NCI-H524 treated with DMSO at 0.1 percent for 48 hours (cell line): ENCODE data around the gene GBA2.

Experiments
- DNase-seq: peaks from one replicate; lab custom pipeline; 2025; lab: John Stamatoyannopoulos, UW

Gene GBA2

GRCh38 chr9:35714579-35715252, 34.3 kb downstream of the GBA2 start:
- DNase-seq = no peak

DNA sequence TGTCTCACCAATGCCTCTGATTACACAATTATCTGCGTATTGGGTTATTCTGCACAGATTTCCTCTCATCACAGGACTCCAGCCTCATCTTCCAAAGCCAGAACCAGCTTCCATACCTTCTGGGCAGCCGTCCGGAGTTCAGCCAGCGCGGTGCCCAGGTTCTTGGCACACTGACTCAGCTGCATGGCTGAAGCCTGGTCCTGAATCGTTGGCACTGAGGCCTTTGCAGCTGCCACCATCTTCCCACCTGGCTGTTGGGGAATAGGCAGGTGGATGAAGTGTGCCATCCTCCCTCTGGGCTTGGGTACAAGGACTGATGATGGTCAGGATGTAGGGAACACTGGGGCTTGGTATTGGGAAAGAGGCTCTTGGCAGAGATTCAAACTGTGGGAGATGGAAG, 34.9 kb downstream of the GBA2 start:
- no peak for DNase-seq

GRCh38 chr9:35713578-35713977, 35.5 kb downstream of the GBA2 start:
- no peak for DNase-seq

DNA sequence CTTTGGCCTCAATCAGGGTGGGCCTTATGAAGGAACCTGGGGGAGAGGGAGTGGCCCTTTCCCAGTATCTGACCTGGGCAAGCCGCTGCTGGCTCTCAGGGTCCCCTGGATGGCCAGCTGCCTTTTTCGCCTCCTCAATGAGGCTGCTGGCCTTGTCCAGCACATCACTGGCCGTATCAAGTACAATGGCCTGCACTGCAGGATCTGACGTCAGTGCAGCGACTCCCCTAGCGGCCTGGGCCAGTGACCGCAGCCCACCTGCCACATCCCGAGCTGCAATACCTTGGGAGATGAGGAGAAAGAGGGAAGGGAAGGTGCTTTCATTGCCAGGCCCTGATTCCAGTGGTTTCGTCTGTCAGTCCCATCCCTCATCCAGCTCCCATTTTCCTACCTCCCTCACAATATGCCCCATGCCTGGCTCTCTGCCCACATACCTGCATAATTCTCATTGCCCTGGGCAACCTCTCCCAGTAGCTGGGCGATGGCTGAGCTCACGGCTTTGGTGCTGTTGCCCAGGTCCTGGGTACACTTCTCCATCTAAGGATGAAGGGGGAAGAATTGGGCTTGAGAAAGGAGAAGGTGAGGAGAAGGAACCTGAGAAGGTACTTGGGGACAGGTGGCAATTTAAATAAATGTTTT, 36.1 kb downstream of the GBA2 start:
- no peak for DNase-seq

DNA sequence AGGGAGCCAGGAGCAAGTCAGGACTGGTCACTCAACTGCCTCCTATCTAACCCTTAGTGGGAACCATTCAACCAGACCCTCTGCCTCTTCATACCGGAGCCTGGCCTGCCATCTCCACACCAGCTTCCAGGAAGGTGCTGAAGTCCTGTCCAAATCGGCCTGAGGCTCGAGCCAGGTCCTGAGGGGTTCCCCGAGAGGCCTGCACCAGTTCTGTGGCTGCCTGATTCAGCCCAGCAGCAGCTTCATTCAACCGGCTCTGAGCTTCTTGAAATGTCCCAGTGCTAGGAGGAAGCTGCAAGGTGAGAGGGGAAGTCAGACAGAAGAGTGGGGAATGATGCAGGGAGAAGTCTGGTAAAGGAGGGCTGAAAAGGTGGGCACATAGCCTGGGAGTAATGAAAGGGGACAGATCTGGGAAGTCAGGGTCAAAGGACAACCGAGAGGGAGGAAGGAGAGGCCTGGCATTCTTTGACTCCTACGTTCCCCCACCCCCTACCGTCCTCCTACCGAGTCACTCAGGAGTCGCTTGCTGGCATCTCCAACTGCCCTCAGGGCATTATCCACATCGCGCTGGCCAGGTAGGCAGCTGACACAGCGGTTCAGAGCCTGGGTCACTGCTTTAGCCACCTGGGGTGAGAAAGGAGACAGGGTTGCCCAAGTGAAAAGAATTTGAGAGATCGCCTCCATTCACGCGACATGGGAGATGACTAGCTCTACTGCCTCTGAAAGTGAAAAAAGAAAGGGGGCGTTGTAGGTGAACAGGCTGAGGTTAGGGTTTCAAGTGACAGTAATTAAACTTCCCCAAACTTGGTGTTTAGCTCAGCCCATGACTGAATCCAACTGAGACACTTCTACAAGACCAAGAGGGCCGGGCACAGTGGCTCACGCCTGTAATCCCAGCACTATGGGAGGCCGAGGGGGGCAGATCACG, 37.3 kb downstream of the GBA2 start:
- DNase-seq = no peak

DNA sequence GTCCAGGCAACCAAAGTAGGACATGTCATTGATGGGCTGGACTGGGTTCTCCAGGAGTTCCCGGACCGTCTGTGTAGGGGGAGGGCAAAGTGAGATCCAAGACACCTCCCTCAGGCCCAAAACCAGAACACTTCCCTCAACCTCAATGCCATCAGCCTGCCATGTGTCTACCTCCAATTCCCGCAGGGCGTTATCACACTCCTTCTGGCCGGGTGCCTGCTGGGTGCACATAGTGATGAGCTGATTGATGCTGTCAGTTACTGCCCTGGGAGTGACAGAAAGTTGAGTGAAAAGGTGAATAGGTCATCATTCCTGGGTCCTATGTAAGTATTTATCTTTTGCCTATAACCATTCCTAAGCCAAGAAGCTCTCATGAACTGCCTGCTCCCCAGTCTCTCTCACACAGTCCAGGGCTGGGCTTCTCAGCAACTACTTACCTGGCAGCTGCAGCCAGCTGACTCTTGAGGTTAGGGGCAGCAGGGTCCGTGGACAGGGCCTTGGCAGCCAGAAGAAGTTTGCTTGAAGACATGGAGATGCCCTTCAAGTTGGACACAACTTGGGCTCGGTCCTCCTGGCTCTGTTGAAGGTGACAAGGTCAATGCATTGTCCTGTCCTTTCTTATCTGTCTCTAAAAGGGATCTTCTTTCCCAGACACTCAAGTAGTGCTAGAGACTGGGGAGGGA, 38.1 kb downstream of the GBA2 start:
- DNase-seq = no peak

DNA sequence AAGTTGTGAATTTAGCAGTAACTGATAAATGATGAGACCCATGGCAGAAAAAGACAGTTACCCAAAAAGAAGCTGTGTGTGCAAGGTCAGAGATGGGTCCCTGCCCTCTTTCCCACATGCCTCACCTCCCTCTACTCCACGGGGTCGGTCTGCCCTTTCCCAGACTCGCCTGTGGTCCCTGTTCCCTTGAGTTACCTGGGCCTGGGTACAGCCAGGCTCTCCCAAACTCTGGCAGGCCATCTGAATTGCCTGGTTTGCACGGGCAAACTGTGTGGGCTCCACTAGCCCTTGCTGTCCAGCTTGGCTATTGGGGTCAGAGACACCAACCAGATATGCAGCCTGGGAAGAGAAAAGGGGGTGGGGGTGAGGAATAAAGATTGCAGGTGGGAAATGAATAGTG, 40.9 kb downstream of the GBA2 start:
- DNase-seq = no peak

DNA sequence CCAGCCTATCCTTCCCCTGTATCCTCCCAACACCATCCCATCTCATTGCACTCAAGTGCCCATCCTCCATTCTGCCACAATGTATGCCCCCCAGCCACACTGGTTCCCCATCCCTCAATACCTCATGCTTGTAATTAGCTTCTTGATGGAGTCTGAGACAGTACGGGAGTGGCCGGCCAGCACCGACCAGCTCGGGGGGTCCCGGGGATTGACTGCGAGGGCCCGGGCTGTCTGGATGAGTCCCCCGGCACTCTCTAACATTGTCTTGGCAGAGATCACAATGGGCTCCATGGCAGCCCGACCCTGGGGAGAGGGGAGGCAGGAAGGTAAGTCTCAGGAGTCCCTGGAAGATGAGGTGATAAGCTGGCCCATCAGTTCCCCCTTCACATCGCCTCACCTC, 42.1 kb downstream of the GBA2 start:
- DNase-seq = no peak

- no peak for DNase-seq
Measured at GRCh38 chr9:35705836-35706430, 43.1 kb downstream of the GBA2 start.

DNA sequence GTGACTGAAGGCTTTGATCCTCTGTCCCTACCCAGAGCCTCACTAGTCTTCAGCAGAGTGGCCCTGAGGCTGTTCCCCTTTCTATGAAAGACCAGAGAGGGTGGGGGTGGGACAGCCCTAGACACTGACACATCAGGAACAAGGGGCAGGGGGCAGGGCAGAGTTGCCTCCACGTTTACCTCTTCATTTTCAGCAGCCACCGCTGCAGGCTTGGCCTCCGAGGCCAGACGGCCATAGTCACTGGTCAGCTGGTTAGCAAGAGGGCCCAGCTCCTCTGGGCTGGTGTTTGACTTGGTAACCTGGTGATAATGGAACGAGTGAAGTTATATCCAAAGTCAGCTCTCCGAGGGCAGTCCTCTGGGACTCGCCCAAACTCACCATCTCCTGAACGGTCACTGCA, 43.7 kb downstream of the GBA2 start:
- DNase-seq = no peak

GRCh38 chr9:35703906-35704672, 44.9 kb downstream of the GBA2 start:
- DNase-seq = no peak

DNA sequence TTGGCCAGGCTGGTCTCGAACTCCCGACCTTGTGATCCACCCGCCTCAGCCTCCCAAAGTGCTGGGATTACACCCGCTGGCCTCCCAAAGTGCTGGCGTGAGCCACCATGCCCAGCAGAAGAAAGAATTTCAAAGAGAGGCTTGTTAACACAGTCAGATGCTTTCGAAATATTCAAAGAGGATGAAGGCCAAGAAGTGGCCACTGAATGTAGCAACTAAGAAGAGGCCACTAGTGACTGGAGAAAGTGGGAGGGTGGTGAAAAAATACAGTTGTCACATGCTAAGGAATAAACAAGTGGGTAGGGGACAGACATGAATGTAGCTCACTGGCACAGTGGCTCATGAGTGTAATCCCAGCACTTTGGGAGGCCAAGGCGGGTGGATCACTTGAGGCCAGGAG, 46.3 kb downstream of the GBA2 start:
- DNase-seq = no peak

- DNase-seq = no peak
Measured at GRCh38 chr9:35700942-35701341, 48.1 kb downstream of the GBA2 start.

DNA sequence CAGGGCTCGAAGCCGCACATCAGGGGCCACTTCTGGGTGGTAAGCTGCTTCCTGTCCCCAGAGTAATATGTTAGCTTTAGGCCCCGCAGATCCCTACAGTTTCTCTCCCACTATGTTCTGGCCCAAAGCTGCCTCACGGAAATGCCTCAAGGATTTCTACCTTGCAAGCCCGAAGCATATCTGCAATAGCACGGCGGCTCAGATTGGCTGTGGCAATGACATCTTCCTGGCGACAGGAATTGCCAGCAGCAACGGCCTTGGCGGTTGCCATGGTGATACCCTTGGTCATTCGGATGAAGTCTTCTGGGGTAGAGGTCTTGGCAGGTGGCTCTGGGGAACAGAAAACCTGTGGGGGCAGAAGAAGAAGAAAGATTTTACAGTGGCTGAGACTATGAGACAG, 49.0 kb downstream of the GBA2 start:
- DNase-seq = no peak

- DNase-seq = no peak
Measured at GRCh38 chr9:35698231-35698630, 50.8 kb downstream of the GBA2 start.

- no peak for DNase-seq
Measured at GRCh38 chr9:35697486-35697885, 51.5 kb downstream of the GBA2 start.

DNA sequence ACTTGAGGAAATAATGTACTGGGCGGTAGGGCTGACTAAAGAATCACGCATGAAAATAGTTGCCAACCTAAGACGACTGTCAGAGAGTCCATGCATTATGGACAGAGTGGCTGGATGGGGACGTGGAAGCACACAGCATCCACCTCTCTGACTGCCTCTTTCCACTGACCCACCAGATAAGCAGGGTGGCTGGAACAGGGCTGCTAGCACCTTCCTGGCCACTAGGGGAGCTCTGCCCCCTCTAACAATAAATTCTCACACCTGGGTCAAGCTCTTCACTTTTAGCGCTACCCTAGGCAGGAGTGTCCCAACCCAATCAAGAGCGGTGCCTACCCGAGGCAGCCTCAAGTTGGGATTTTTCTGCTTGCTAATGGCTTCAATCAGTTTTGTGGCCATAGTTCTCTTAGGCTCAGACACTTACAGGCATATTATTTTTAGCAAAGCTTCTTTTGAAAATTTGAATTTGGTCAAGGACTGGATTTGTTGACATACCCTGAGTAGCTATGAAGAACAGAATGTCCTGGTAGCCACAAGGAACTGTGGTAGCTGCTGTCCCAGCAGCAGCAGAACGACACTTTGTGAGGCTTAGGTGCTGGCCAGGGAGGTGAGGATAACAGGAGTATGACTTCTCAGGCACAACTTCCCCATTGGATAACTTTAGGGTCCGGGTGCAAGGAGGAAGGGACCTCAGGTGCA, 52.4 kb downstream of the GBA2 start:
- DNase-seq = no peak

- no peak for DNase-seq
Measured at GRCh38 chr9:35695943-35696401, 53.1 kb downstream of the GBA2 start.

DNA sequence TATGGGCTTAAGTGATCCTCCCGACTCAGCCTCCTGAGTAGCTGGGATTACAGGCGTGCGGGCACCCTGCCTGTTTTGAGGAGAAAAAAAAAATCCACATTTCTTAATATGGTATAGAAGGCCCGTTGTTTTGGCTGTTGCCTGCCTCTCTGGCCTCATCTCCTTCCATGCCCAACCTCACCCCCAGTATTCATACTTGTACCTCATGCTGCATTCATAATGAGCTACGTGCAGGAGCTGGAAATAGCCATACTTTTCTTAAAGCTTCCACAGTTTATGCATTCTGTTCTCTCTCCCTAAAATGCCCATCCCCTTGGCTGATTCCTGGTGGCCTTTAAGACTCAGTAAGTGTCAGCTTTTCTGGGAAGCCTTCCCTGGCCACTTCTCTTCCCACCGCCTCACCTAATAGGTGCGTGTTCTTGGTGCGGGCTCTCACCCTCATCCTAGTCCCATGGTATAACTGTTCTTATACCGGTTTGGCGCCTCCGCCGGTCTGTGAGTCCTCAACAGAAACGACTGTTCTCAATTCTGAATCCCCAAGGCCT, 57.2 kb downstream of the GBA2 start:
- DNase-seq = no peak

GRCh38 chr9:35691334-35691650, 57.7 kb downstream of the GBA2 start:
- DNase-seq = no peak
